NCI-H510A treated with DMSO at 0.1 percent for 48 hours (cell line): ENCODE results near the gene NHLRC4.

Experiments
- DNase-seq: peaks from one replicate; lab custom pipeline; 2025; lab: John Stamatoyannopoulos, UW

Gene NHLRC4, protein sequence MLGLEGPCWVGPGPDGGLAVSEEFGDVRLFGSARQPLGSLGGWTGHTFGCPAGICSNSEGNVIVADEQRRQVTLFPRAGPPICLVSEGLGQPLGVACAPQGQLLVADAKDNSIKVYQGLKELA

DNA sequence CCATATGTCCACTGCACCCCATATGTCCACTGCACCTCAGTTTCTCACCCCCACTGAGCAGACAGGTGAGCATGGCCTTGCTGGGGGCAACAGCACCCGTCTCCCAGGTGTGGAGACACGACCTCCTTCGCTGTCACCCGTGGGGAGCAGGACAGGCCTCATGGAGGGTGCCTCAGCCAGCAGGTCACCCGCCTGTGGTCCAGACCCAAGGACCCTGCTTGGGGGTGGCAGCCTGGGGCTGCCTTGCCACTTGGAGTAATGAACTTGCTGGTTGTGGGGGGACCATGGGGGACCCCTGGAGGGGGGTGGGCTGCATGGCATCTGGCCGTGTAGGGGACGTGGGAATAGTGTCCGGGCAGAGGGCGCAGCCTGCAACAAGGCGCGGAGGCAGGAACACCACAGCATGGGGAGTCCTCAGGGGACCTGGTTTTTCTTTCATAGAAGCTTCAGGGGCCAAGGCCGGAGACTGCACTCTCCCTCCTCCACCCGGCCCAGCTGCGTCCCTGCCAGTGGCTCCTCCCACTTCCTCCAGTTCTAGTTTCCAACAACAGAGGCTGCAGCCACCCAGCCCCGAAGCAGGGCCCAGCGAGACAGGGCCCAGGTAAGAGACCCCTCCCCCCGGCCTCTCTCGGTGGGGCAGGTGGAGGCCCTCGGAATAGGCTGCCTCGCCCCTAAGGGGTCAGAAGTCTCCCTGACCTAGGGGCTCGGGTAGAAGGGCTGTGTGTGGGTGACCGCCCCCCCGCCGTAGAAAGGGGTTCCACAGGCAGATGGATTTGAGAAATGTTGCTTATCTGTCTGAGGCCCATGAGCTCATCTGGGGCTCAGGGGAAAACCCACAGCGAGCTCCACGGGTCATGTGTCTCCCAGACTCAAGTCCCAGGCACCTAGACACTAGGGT, at the start of gene NHLRC4:
TSS of gene NHLRC4 (plus strand) at position 531 of the 898 bp plus-strand sequence. CDS start 1,043 bp downstream, outside the sequence.
- DNase-seq: peak; percentile 44

DNA sequence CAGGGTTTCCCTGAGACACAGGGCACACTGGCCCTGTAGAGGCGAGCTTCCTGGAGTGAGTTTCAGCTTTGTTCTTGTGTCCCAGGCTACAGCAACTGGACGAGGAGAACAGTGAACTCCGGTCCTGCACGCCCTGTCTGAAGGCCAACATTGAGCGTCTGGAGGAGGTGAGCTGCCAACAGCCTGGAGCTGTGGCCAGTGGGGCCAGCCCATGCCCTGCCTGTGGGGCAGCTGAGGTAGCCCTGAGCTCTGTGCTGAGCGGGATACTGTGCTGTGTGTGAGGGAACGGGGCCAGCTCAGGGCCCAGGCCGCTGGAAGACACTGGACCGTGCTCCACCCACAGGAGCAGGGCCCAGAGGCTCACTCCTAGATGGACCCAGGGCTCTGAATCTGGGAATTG, 47.9 kb upstream of the NHLRC4 start:
- DNase-seq: no peak

DNA sequence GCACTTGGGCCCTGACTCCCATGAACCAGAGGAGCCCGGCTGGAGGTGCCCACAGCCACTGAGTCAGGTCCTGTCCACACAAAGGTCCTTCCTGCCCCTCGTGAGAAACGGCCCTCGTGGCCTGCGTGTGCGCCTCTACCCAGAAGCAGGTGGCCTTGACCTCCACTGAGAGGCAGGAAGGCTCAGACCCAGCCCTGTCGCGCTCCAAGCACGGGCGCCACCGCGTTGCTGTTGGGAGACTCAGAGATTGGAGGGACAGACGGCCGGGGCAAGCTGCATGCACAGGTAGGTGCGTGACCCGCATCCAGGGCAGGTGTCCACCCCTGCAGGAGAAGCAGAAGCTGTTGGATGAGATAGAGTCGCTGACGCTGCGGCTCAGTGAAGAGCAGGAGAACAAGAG, 47.4 kb upstream of the NHLRC4 start:
- no peak for DNase-seq

DNA sequence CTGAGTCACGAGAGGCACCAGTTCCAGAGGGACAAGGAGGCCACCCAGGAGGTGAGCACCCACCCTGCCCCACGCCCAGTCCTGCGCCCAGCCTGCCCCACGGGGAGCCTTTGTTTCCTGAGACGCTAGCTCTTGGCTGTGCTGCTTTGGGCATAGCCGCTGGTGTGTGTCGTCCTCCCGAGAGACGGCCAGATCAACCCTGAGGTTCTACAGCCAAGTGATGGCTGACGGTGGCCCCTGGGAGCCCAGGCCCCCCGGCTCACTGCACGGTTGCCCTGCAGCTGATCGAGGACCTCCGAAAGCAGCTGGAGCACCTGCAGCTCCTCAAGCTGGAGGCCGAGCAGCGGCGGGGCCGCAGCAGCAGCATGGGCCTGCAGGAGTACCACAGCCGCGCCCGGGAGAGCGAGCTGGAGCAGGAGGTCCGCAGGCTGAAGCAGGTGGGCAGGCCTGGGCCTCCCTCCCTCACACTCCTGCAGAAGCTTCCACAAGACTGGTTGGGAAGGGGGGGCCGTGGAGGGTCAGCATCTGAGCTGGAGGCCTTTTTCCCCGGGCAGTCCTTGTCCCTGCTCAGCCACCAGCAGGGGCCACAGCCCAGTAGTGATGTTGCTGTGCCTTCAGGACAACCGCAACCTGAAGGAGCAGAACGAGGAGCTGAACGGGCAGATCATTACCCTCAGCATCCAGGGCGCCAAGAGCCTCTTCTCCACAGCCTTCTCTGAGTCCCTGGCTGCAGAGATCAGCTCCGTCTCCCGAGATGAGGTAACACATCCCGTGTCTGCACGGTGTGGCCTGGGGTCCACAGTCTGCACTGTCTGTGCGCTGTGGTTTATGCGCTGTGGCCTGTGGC, 46.7 kb upstream of the NHLRC4 start:
- DNase-seq: no peak

DNA sequence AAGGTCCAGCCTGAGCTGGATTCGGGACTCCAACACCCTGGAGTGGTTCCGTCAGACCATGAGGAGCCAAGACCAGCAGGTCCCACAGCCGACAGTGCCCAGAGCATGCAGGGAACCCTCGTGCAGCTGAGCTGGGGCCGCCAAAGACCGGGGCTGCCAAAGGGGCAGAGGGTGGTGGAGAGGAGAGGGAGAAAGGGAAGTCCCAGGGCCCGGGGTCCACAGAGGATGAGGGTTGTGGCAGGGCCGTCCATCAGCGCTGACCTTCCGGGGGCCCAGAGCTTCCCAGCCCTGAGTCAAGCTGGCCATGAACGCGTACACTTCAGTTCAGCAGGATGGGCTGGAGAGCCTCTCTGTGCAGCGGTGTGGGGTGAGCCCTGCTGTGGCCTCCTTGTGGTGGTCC, 46.0 kb upstream of the NHLRC4 start:
- DNase-seq: no peak

DNA sequence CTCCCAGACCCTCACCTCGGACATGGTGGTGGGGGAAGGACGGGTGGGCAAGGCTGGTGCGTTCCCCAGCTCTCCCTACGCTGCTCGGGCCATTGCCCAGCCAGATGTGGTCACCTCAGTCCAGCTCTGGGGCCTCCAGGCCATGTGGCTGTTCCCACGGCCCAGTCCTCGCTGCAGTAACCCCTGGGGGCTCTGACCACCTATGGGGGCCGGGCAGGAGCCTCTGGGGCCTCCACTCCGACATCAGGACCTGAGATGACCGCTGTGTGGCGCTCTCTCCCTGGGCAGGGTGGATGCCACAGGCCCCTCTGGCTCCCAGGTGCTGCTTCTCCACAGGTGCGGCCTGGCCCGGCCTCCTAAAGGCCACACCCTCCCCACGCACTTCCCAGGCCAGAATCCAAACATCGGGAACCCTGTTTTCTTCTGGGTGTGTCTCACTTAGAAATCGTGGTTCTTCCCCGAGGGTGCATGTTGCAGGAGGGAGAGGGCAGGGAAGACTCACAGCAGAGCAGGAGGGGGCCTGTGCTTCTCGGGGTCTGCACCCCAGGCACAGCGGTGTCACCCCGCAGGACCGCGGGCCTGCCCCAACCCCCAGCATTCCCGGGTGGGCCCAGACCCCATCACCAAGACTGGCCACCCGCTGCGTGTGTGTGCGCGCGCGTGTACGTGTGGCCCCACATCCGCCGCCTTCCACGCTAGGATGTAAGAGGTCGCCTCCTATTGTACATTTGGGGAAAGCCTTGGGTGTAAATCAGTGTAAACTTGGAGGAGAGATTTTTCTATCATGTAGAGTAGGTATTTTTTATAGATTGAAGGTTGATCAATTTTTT, 45.2 kb upstream of the NHLRC4 start:
- no peak for DNase-seq

DNA sequence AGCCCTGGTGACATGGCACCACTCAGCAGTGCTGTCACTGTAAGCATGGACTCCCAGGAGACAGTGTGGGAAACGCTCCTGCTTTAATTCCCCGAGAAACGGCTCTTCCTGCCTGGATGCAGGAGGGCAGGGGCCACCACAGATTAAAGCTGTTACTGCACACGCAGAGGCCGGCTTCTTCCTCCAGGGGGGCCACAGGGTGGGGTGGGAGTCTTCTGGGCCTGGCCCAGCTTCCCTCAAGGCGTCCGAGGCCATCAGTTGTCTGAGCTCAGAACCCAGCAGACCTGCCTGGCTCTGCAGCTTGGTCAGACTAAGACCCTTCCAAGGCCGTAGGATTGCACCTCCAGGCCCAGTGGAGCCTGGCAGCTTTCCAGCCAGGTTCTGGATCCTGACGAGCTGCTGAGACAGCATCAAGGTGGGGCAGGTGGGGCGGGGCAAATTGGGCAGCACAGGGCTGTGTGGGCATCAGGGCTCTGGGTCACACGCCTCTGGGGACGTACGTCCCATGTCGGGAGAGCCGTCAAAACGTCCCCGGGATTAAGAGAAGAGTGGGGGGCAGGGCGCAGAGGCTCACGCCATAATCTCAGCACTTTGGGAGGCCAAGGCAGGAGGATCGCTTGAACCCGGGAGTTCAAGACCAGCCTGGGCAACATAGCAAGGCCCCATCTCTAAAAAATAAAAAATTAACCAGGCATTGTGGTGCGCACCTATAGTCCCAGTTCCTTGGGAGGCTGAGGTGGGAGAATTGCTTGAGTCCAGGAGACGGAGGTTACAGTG, 44.3 kb upstream of the NHLRC4 start:
- DNase-seq: no peak

DNA sequence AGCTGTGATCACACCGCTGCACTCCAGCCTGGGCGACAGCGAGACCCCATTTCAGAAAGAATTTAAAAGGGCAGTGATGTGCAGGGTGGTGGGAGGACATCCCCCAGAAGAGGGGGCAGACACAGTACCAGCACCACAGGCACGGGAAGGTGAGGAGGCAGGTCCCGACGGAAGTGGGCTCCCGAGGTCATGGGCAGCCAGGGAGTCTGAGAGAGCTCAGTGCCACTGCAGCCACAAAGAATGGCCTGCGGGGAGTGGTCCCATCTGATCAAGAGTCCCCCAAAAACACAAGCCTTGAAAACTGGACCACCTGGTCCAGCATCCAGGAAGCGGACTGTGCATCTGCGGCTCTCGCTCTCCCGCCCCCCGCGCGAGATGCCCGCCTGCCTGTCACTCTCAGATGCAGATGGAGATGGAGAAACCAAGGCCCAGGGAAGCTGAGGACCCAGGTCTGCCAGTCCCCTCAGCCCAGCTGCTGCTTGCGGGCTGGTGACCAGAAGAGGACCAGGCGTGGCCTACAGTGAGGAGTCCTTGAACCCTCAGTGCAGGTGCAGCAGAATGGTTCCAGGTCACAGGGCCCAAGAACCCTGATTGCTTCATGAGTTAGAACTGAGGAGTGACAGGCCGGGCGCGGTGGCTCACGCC, 43.6 kb upstream of the NHLRC4 start:
- no peak for DNase-seq

DNA sequence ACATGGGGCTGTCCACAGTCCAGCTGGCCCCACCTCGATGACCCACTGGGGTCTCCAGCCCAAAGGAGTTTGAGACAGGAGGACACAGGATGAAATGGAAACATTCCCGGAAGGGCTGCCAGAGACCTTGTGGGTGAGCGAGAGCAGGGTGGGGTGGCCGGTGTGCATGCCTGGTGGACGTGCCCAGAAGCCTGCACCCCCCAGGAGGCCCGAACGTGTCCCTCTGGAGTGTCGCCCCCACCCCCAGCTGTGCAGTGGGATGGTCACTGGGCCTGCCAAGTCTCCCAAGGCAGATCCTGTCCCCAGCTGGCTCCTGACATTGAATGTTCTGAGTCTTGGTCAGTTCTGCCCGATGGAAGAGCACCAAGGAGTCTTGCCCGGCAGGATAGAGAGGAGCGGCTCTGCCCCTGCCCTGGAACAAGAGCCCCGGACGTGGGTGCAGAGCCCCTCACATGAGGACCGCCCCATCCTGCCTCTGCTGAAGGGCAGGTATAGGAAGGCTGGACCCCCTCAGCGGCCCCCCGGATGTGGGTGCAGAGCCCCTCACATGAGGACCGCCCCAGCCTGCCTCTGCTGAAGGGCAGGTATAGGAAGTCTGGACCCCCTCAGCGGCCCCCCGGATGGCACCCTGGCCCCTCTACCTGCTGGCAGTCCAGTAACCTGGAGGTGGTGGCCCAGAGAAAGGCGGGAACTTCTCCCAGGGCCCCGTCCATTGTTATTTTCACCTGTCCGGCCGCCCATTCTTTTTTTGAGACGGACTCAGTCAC, 42.3 kb upstream of the NHLRC4 start:
- no peak for DNase-seq

DNA sequence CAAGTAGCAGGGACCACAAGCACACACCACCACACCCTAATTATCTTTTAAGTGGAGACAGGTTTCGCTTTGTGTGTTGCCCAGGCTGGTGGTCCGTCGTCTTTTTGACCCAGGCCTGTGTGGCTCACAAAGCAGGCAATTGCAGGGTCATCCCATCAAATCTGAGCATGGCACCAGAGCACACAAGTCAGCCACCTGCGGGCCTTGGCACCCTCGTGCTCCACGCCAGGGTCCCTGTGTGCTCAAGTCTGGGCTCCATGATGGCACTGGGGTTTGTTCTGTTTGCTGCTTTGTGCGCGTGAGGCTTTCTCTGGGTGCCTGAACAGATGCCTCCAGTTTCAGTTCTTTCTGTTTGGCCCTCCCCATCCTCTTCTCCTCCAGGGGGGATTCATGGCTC, 41.7 kb upstream of the NHLRC4 start:
- DNase-seq: no peak

DNA sequence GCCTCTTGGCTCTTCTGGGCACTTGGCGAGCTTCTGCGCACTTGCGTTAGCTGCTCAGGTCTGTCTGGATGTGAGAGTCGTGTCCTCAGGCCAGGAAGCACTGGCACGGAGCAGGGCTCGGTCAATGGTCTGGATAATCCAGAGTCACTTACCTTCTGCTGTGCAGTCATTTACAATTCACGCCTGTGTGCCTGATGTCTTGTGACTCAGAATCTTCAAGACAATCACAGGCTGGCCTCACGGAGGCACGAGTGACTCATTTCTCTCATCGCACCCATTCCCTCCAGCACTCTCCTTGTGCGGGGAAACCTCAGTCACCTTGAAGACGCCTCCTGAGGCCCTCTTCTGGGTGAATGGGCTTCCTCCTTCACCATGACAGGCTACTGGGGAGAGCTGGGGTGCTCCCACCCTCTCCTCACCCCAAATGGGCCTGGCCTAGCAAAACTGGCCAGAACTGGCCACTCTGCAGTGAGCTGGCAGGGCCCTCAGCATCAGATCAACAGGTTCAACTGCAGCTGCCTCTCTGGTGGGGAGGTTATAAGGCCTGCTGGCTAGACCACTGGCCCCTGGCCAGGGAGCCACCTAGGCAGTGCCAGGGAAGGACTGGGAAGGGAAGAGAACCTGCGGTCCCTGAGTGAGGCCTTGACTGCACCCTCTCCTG, 41.2 kb upstream of the NHLRC4 start:
- DNase-seq: no peak

DNA sequence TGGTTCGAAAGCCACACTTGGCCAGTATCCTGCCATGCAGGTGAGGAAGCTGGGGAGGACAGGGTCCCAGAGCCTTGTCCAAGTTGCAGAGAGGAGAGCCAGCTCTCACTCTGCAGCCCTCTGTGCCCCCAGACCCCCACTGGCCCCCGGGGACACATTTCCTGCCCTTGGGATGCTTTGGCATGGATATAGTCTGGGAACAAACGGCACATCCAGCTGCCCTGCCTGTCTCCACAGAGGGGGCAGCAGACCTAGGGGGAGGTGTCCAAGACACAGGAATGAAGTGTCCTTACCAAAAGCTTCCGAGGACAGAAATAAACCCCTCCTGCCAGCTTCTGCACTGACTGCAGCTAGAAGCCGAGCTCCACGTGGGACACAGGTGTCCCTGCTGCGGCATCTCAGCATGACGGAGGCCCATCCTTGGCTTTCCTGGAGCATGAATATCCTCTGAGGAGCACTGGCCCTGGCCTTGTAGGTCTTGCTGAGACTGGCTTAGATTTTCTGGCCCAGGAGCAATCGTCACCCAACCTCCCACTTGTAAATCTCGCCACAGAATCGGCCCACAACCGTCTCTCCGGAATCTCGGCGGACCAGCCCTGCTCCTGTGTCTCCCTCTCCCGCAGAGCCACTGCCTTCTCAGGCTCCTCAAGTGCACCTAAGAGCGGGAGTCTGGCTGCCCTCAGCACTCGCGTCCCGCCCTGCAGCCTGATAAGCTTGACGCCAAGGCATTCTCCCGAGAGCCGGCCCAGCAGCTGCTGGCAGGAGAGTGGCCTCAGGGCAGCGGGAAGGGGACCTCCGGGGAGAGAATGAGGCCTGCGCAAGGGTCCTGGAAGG, 40.4 kb upstream of the NHLRC4 start:
- no peak for DNase-seq

DNA sequence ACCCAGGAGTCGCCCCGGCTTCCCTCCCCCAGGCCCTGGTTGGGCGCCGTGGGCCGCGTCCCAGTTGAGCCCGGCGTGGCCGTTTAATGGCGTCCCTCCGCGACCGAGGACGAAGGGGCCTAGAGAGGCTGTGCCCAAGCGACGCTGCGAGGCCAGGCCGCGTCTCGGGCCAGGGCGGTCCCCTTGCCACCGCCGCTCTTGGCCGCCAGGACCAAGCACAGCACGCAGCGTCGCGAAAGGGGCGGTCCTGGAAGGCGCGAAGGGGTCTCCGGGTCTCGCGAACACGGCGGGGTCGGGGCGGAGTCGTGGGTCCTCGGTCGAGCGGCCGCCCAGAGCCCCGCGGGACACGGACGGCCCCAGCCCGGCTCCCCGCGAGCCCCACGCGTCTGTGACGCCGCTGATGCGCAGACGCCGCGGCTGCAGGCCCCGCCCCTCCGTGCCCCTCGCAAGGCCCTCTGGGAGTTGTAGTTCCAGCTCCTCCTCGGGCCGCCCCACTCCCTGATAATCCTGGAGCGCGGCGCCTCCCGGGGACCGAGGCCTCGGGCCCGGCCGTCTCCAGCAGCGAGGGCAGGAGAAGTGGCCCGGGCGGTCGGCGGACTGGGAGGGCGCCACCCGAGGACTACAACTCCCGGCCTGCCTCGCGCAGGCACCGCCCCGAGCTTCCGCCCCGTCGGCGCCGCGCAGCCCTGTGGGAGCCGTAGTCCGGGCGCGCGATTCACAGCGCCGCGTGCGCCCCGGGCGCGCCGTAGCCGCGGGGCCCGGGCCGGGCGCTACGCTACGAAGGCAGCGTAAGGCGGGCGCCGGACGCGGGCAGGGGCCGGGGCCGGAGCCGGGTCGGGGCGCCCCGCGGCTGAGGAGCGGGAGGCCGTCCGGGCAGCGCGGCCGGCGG, 39.5 kb upstream of the NHLRC4 start, which contains the start of gene CAPN15:
TSS of gene CAPN15 (plus strand) at position 698 of the 889 bp plus-strand sequence. CDS start 19,127 bp downstream, outside the sequence.
- DNase-seq: peak; percentile 86

DNA sequence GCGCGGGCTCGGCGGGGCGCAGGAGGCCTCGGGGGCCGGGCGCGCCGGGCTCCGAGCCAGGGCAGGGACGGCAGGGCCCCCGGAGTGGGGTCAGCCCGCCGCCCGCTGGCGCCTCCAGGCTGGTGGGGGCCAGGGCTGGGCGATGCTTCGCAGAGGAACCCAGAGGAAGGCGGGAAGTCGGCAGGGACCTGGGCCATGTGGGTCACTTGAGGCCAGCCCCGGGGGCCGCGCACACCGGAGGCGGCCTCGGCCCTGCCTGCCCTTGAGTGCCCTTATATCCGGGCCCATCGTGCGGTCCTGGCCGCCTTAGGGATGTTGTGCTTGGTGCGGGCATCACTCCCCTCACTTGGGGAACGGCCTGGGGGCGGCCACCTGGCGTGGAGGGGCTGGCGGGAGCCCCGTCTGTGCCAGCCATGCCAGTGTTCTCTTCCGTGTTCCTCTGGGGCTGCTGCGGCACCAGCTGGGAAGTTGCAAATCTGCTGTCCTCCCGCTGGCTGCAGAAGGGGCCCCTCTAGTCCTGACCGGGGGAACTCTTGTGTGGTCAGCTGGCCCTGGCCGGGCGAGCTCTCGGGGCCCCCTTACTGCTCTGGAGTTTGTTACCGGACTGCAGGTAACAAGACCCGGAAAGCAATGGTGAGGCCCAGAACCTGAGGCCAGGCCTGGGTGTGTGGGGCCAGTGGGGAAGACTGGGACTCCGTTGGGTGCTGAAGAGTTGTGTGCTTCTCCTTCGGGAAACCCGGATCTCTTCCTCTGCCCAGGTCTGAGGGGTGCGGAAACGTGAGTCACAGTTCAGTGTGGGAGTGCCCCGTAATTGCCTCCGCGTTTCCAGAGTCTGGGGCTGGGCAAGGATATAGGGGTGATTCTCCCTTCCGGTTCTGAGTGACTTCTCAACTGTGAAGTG, 38.4 kb upstream of the NHLRC4 start:
- no peak for DNase-seq

DNA sequence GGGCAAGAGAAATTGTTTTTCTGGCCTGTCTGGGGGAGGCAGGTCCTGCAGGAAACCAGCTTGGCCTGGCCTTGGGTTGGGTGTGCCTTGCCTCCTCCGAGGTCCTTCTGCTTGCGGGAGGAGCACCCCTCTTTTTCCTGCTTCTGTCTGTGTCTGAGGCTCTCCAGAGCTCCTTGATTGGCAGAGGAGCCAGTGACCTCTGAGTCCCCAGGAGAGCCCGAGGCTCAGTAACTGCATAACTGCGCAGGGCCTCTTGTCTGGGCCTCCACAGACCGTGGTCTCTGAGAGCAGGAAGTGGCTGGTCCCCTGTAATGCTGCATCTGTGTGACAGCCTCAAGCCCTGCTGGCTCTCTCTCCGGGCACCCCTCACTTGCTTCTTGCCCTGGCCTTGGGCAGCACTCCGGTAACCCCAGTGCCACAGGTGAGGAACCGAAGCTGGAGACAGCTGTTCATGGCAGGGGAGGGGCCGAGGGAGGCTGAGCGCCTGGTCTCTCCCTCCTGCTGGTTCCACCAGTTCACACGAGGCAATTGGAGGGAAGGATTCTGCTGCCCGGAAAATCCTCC, 37.7 kb upstream of the NHLRC4 start:
- no peak for DNase-seq
